ENCODE results near the gene VSIR.

The VSIR gene

DNA sequence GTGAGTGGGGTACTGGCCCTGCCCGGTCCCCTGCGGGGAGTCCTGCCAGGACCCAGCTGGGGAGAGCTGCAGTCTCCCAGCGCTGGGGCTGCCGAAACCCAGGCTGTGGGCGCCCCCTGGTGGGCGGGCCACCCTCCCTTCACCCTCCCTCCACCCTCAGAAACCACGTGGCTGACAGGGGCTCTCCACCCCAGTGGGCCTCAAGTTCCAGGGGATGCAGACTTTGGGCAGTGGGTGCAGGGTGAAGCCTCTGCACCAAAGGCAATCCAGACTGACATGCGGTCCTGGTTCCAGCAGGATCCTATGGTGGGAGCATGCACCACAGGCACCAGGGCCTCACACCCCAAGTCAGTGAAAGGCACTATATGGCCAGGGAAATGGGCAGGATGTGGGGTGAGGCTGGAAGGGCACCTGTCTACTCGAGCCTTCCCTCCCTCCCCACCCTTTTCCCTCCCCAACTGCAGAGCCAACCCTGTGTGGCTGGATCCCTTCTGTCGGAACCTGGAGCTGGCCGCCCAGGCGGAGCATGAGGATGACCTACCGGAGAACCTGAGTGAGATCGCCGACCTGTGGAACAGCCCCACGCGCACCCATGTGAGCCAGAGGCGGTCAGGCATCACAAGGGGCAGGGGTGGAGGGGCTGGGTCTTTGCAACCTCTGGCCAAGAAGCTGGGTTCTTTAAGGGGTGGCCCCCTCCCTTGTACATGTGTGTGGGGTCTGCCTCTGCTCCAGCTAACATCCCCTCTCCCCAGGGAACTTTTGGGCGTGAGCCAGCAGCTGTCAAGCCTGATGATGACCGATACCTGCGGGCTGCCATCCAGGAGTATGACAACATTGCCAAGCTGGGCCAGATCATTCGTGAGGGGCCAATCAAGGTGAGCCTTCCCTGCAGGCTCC, 38.9 kb upstream of the VSIR start:
- no peak for TF ChIP-seq POLR2AphosphoS5 (IDR thresholded peaks at IDR 0.05; ENCODE audit: low read depth, low read length)
- TF ChIP-seq, protein P1, sequence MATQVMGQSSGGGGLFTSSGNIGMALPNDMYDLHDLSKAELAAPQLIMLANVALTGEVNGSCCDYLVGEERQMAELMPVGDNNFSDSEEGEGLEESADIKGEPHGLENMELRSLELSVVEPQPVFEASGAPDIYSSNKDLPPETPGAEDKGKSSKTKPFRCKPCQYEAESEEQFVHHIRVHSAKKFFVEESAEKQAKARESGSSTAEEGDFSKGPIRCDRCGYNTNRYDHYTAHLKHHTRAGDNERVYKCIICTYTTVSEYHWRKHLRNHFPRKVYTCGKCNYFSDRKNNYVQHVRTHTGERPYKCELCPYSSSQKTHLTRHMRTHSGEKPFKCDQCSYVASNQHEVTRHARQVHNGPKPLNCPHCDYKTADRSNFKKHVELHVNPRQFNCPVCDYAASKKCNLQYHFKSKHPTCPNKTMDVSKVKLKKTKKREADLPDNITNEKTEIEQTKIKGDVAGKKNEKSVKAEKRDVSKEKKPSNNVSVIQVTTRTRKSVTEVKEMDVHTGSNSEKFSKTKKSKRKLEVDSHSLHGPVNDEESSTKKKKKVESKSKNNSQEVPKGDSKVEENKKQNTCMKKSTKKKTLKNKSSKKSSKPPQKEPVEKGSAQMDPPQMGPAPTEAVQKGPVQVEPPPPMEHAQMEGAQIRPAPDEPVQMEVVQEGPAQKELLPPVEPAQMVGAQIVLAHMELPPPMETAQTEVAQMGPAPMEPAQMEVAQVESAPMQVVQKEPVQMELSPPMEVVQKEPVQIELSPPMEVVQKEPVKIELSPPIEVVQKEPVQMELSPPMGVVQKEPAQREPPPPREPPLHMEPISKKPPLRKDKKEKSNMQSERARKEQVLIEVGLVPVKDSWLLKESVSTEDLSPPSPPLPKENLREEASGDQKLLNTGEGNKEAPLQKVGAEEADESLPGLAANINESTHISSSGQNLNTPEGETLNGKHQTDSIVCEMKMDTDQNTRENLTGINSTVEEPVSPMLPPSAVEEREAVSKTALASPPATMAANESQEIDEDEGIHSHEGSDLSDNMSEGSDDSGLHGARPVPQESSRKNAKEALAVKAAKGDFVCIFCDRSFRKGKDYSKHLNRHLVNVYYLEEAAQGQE (IDR thresholded peaks at IDR 0.05; ENCODE audit: insufficient read depth in 1 of 2, low read depth in 2 of 2, low read length in 2 of 2), result no peak
- no peak for TF ChIP-seq SIN3A (IDR thresholded peaks at IDR 0.05; ENCODE audit: borderline replicate concordance, insufficient read depth, low read length)
- no peak for TF ChIP-seq TAF1 (IDR thresholded peaks at IDR 0.05; ENCODE audit: borderline replicate concordance, insufficient read depth, low read length)
- TF ChIP-seq FOXP2 (optimal IDR thresholded peaks at IDR 0.05; ENCODE audit: borderline replicate concordance, extremely low read depth, extremely low read length, insufficient read depth), result no peak

DNA sequence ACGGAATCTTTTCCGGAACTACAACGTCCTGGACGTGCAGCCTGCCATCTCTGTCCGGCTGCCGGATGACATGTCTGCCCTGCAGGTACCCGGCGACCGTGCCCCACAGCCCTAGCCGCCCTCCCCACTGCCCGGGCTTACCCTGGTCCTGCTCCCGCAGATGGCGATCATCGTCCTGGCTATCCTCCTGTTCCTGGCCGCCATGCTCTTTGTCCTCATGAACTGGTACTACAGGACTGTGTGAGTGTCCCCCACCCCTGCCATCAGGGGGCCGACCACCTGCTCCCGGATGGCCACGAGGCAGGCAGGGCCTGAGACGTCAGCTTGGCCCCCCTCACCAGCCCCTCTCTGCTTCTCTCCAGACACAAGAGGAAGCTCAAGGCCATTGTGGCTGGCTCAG, 38.0 kb upstream of the VSIR start:
- TF ChIP-seq TAF1 (IDR thresholded peaks at IDR 0.05; ENCODE audit: borderline replicate concordance, insufficient read depth, low read length) (no peak), SIN3A (IDR thresholded peaks at IDR 0.05; ENCODE audit: borderline replicate concordance, insufficient read depth, low read length) (no peak), FOXP2 (optimal IDR thresholded peaks at IDR 0.05; ENCODE audit: borderline replicate concordance, extremely low read depth, extremely low read length, insufficient read depth) (no peak), POLR2AphosphoS5 (IDR thresholded peaks at IDR 0.05; ENCODE audit: low read depth, low read length) (no peak)
- TF ChIP-seq, protein P1 (IDR thresholded peaks at IDR 0.05; ENCODE audit: insufficient read depth in 1 of 2, low read depth in 2 of 2, low read length in 2 of 2), result no peak

DNA sequence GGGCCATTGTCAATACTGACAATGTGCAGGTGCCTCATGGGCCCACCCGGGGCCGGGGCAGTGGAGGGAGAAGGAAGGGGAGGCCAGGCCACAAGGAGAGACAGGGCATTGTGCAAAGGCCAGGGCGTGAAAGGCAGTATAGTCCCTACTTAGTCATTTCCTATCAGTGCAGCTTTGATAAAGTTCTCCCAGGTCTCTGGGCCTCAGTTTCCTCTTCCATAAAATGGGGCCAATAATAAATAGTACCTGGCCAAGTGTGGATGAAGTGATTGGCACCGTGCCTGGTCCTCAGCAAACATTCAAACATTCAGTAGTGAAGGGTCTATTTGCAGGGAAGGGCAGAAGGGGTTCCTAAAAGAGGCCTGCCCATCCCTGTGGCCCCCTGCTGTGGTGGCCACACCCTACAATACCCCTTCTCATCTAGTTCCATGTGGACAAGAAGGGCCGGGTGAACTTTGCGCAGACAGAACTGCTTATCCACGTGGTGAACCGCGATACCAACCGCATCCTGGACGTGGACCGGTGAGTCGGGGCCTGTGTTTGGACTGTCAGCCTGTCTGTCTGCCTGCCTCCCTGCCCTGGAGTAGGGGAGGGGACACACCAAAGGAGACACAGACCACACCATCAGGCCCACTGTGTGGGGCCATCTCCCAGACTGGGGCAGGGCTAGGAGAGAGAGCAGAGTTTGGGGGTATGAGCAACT, 36.9 kb upstream of the VSIR start:
- TF ChIP-seq FOXP2 (optimal IDR thresholded peaks at IDR 0.05; ENCODE audit: borderline replicate concordance, extremely low read depth, extremely low read length, insufficient read depth) (no peak), SIN3A (IDR thresholded peaks at IDR 0.05; ENCODE audit: borderline replicate concordance, insufficient read depth, low read length) (no peak), TAF1 (IDR thresholded peaks at IDR 0.05; ENCODE audit: borderline replicate concordance, insufficient read depth, low read length) (no peak), POLR2AphosphoS5 (IDR thresholded peaks at IDR 0.05; ENCODE audit: low read depth, low read length) (no peak)
- TF ChIP-seq, protein P1 (IDR thresholded peaks at IDR 0.05; ENCODE audit: insufficient read depth in 1 of 2, low read depth in 2 of 2, low read length in 2 of 2), result no peak

DNA sequence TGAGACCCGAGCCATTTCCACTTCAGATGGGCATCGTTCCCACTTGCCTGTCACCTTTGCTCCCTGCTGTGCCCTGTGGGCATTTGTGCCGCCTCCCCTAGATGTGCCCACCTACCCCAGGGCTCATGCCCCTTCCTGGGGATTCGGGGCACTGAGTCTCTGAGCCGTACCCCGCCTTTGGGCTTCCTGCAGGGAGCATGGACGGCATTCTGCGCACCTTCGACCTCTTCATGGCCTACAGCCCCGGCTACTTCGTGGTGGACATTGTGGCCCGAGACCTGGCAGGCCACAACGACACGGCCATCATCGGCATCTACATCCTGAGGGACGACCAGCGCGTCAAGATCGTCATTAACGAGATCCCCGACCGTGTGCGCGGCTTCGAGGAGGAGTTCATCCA, 36.3 kb upstream of the VSIR start:
- TF ChIP-seq FOXP2 (optimal IDR thresholded peaks at IDR 0.05; ENCODE audit: borderline replicate concordance, extremely low read depth, extremely low read length, insufficient read depth) (no peak), SIN3A (IDR thresholded peaks at IDR 0.05; ENCODE audit: borderline replicate concordance, insufficient read depth, low read length) (no peak)

DNA sequence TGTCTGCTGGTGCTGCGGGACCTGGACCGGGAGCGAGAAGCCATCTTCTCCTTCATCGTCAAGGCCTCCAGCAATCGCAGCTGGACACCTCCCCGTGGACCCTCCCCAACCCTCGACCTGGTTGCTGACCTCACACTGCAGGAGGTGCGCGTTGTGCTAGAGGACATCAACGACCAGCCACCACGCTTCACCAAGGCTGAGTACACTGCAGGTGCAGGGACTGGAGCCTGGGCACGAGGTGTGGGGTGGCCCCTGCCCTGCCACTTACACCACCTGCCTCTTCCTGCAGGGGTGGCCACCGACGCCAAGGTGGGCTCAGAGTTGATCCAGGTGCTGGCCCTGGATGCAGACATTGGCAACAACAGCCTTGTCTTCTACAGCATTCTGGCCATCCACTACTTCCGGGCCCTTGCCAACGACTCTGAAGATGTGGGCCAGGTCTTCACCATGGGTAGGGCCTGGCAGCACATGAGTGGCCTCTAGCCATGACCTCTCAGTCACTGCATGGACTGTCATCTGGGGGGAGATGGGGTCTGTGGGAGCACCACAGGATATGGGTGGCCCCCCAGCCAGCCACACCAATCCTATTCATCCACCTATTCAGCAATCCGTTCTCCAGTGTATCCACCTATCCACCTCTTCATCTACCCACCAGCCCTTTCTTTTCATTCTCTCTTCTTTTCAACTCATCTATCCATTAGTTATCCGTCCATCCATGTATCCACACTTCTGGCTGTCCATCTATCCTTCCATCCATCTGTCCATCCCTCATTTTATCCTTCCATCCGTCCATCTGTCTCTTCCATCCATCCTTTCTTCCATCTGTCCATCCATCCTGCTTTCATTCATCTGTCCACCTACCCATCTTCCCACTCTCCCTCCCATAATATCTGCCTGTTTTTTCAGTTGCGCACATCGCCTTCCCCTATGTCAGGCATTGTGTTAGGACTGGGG, 34.5 kb upstream of the VSIR start:
- TF ChIP-seq FOXP2 (optimal IDR thresholded peaks at IDR 0.05; ENCODE audit: borderline replicate concordance, extremely low read depth, extremely low read length, insufficient read depth), result no peak

Measured in PFSK-1 (cell line).